HEK293 (cell line): ENCODE data around the gene ZFP36L1.

Experiments
- CTCF ChIP-seq: fragments of 450-650 bp; formaldehyde crosslinking; IDR thresholded peaks from 2 replicates; pipeline ENCODE4 v1.5.1; 2016; ENCODE audit warnings: missing biosample characterization, missing genetic modification characterization
- HIC1 ChIP-seq: fragments of 450-650 bp; formaldehyde crosslinking; IDR thresholded peaks from 2 replicates; pipeline ENCODE4 v1.5.1; 2016; ENCODE audit warnings: missing biosample characterization, missing genetic modification characterization
- ZBTB1 ChIP-seq: fragments of 450-650 bp; formaldehyde crosslinking; IDR thresholded peaks from 2 replicates; pipeline ENCODE4 v1.5.1; 2016; ENCODE audit warnings: missing biosample characterization, missing genetic modification characterization
- ZFHX2 ChIP-seq: fragments of 450-650 bp; formaldehyde crosslinking; conservative IDR thresholded peaks from 2 replicates; pipeline ENCODE4 v1.5.1; 2016; ENCODE audit warnings: missing biosample characterization, missing genetic modification characterization
- ZNF121 ChIP-seq: fragments of 450-650 bp; formaldehyde crosslinking; IDR thresholded peaks from 2 replicates; pipeline ENCODE4 v1.5.1; 2016; ENCODE audit warnings: missing biosample characterization, missing genetic modification characterization
- ZNF175 ChIP-seq: fragments of 450-650 bp; formaldehyde crosslinking; IDR thresholded peaks from 2 replicates; pipeline ENCODE4 v1.5.1; 2016; ENCODE audit warnings: missing biosample characterization, missing genetic modification characterization
- ZNF239 ChIP-seq: fragments of 450-650 bp; formaldehyde crosslinking; IDR thresholded peaks from 2 replicates; pipeline ENCODE4 v1.5.1; 2016; ENCODE audit warnings: missing biosample characterization, missing genetic modification characterization
- ZNF274 ChIP-seq, 2 experiments: fragments of 200-500 bp in 1 of 2; fragments of 450-650 bp in 1 of 2; sonication (Bioruptor generic) in 1 of 2; formaldehyde crosslinking in 1 of 2; IDR thresholded peaks; 2 replicates each; pipeline versions ENCODE4 v1.5.1 to v1.6.1; 2014 to 2016; ENCODE audit warnings: borderline replicate concordance in 1 of 2, inconsistent platforms in 1 of 2, low read length in 1 of 2, missing biosample characterization in 1 of 2, missing genetic modification characterization in 1 of 2
- ZNF292 ChIP-seq: fragments of 450-650 bp; formaldehyde crosslinking; IDR thresholded peaks from 2 replicates; pipeline ENCODE4 v1.5.1; 2016; ENCODE audit warnings: low read depth, missing biosample characterization, missing genetic modification characterization, borderline replicate concordance
- ZNF513 ChIP-seq: fragments of 450-650 bp; IDR thresholded peaks from 2 replicates; pipeline ENCODE4 v1.5.1; 2018; ENCODE audit warnings: missing biosample characterization, missing genetic modification characterization
- ZNF610 ChIP-seq: fragments of 450-650 bp; formaldehyde crosslinking; IDR thresholded peaks from 2 replicates; pipeline ENCODE4 v1.5.1; 2016; ENCODE audit warnings: missing biosample characterization, missing genetic modification characterization, borderline replicate concordance
- ZNF837 ChIP-seq: fragments of 450-650 bp; formaldehyde crosslinking; IDR thresholded peaks from 2 replicates; pipeline ENCODE4 v1.5.1; 2016; ENCODE audit warnings: missing biosample characterization, missing genetic modification characterization
- TF ChIP-seq, protein P1 (sequence below): fragments of 450-650 bp; formaldehyde crosslinking; IDR thresholded peaks from 2 replicates; pipeline ENCODE4 v1.5.1; 2016; ENCODE audit warnings: missing biosample characterization, missing genetic modification characterization, borderline replicate concordance
- TF ChIP-seq, protein P2 (sequence below): fragments of 450-650 bp; formaldehyde crosslinking; IDR thresholded peaks from 2 replicates; pipeline ENCODE4 v1.5.1; 2016; ENCODE audit warnings: missing biosample characterization, missing genetic modification characterization

- TF ChIP-seq, protein P1, sequence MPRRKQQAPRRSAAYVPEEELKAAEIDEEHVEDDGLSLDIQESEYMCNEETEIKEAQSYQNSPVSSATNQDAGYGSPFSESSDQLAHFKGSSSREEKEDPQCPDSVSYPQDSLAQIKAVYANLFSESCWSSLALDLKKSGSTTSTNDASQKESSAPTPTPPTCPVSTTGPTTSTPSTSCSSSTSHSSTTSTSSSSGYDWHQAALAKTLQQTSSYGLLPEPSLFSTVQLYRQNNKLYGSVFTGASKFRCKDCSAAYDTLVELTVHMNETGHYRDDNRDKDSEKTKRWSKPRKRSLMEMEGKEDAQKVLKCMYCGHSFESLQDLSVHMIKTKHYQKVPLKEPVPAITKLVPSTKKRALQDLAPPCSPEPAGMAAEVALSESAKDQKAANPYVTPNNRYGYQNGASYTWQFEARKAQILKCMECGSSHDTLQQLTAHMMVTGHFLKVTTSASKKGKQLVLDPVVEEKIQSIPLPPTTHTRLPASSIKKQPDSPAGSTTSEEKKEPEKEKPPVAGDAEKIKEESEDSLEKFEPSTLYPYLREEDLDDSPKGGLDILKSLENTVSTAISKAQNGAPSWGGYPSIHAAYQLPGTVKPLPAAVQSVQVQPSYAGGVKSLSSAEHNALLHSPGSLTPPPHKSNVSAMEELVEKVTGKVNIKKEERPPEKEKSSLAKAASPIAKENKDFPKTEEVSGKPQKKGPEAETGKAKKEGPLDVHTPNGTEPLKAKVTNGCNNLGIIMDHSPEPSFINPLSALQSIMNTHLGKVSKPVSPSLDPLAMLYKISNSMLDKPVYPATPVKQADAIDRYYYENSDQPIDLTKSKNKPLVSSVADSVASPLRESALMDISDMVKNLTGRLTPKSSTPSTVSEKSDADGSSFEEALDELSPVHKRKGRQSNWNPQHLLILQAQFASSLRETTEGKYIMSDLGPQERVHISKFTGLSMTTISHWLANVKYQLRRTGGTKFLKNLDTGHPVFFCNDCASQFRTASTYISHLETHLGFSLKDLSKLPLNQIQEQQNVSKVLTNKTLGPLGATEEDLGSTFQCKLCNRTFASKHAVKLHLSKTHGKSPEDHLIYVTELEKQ (tag by site-specific recombination), result no peak
- TF ChIP-seq, protein P2, sequence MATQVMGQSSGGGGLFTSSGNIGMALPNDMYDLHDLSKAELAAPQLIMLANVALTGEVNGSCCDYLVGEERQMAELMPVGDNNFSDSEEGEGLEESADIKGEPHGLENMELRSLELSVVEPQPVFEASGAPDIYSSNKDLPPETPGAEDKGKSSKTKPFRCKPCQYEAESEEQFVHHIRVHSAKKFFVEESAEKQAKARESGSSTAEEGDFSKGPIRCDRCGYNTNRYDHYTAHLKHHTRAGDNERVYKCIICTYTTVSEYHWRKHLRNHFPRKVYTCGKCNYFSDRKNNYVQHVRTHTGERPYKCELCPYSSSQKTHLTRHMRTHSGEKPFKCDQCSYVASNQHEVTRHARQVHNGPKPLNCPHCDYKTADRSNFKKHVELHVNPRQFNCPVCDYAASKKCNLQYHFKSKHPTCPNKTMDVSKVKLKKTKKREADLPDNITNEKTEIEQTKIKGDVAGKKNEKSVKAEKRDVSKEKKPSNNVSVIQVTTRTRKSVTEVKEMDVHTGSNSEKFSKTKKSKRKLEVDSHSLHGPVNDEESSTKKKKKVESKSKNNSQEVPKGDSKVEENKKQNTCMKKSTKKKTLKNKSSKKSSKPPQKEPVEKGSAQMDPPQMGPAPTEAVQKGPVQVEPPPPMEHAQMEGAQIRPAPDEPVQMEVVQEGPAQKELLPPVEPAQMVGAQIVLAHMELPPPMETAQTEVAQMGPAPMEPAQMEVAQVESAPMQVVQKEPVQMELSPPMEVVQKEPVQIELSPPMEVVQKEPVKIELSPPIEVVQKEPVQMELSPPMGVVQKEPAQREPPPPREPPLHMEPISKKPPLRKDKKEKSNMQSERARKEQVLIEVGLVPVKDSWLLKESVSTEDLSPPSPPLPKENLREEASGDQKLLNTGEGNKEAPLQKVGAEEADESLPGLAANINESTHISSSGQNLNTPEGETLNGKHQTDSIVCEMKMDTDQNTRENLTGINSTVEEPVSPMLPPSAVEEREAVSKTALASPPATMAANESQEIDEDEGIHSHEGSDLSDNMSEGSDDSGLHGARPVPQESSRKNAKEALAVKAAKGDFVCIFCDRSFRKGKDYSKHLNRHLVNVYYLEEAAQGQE (tag by site-specific recombination), result no peak
- TF ChIP-seq ZNF274 (IDR thresholded peaks at IDR 0.05; ENCODE audit: low read length) (no peak), ZNF274 (tag by site-specific recombination; IDR thresholded peaks at IDR 0.05; ENCODE audit: borderline replicate concordance) (no peak), CTCF (tag by site-specific recombination) (no peak), HIC1 (tag by site-specific recombination) (no peak), ZNF121 (tag by site-specific recombination) (no peak), ZNF610 (tag by site-specific recombination) (no peak), ZFHX2 (tag by site-specific recombination) (no peak), ZNF513 (tag by site-specific recombination) (no peak), ZBTB1 (no peak), ZNF175 (no peak), ZNF239 (no peak), ZNF292 (tag by site-specific recombination) (no peak), ZNF837 (no peak)
Measured at GRCh38 chr14:68807987-68808386, 15.1 kb upstream of the ZFP36L1 start.
